ENCODE measurements around the gene TFRC.
"Not testable (repeated sequence)": the region's sequence is repeated elsewhere in the genome, so short reads cannot be mapped to it uniquely, and the experiment has no call there.

TFRC gene

GRCh38 chr3:196081834-196082618 lies at the start of gene TFRC:
TSS of gene TFRC (minus strand) at chr3:196082090. CDS start at chr3:196077099, 4,991 bp downstream.
- peak; percentile 96 for DNase-seq (ENCODE audit: low read depth)

DNA sequence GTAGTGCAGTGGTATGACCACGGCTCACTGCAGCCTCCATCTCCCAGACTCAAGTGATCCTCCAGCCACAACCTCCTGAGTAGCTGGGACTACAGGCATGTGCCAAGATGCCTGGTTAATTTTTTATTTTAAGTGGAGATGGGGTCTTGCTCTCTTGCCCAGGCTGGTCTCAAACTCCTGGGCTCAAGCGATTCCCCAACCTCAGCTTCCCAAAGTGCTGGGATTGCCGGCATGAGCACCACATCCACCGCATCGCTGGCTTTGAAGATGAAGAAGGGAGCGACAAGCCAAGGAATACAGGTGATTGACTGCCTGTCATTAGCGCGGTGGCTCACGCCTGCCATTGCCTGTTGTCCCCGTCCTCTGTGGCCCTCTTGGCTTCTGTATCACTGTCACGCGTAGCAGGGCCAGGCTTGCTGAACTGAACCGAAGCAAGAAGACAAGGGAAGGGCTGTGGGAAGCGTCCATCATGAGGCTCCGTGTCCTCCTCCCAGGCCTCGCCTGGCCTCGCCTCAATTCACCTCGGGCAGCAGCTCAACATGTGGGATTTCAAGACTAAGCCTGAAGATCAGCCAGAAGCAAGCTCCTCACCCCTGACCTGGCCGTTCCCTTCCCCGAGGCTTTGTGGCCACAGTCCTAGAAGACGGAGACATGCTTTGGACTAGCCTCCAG lies 46.4 kb upstream of the TFRC start:
- DNase-seq (ENCODE audit: low read depth) = no peak

- DNase-seq (ENCODE audit: low read depth) = no peak
Observed at GRCh38 chr3:196127308-196128040, 45.6 kb upstream of the TFRC start.

GRCh38 chr3:196124608-196125007 lies 42.7 kb upstream of the TFRC start:
- no peak for DNase-seq (ENCODE audit: low read depth)

DNA sequence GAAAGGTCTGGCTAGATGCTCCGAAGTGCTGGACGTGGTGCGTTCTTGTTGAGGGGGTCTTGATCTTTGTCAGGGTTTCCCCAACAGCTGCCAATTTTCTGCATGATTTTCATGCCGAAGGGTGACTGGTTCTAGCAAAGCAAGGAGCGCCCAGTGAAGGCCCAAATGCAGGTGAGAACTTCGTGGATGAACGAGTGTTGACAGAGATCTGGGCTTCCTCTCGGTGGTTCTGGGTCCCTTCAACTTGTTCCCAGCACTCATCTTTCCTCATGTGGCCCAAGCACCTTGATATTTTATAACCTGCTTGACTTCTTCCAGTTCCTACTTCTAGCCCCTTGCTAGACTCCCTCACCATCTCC lies 40.8 kb upstream of the TFRC start:
- no peak for DNase-seq (ENCODE audit: low read depth)

- DNase-seq (ENCODE audit: low read depth) = no peak
Observed at GRCh38 chr3:196122021-196122687, 40.3 kb upstream of the TFRC start.

DNA sequence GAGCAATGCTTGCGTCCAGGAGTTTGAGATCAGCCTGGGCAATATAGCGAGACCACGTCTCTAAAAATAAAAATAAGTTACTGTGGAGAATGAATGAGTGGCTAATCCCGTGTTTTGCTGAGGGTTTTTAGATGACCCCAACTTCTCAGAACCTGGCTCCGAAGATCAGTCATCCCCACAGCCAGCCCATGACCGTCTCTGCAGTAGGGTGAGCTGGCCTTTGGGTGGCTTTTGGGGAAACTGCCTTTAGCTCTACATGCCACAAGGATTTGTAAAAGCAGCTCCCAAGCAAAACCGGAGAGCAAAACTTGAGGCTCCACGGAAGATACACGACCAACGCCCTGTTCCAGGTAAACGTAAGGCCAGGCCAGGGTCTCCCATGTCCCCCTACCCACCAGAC lies 39.2 kb upstream of the TFRC start:
- no peak for DNase-seq (ENCODE audit: low read depth)

DNA sequence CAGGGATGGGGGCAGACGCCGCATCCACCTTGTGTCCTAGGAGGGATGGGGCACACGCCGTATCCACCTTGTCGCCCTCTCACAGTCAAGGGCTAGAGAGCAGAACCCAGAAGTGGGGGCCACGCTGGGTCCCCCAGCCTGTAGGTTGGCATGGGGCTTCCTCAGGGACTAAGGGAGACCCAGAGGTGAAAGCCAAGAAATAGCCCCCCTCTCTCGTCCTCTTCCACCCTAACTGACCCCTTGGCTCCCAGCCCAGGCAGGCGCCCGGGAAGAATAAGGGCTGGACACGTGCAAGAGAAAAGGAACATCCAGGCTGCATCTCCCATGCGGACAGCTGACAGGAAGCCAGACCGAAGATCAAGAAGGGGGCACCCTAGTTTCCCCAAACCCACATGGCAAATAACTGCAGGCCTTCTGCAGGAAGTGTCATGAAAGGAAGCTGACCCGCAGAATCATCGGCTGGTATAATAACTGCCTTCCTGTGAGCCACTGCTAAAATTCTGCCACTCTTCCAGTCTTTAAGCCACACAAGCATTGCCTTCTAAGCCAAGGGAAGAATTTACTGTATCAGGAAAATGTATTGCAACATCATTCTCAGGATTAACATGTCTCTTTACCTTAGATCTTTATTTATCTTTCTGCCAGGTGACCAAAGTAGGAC lies 38.5 kb upstream of the TFRC start:
- DNase-seq (ENCODE audit: low read depth) = no peak

DNA sequence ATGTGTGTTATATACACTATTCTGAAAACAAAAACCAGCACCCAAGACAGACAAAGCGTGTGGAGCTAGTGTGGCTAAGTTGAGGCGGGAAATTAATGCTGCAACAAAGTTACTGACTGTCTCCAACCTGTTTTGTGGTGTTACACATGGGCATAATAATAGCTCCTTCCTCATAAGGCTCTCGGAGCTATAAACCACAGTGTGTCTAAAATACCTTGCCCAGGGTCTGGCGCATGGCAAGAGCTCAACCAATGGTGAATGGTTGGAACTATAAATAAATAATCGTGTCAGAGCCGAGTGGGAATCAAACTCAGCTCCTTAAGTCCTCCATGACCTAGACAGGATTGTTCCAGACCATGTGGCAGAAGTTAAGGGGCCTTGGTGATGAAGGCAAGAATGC lies 35.9 kb upstream of the TFRC start:
- no peak for DNase-seq (ENCODE audit: low read depth)

- DNase-seq (ENCODE audit: low read depth) = no peak
Observed at GRCh38 chr3:196115678-196116083, 33.8 kb upstream of the TFRC start.

GRCh38 chr3:196111939-196112386 lies 30.1 kb upstream of the TFRC start:
- no peak for DNase-seq (ENCODE audit: low read depth)

DNA sequence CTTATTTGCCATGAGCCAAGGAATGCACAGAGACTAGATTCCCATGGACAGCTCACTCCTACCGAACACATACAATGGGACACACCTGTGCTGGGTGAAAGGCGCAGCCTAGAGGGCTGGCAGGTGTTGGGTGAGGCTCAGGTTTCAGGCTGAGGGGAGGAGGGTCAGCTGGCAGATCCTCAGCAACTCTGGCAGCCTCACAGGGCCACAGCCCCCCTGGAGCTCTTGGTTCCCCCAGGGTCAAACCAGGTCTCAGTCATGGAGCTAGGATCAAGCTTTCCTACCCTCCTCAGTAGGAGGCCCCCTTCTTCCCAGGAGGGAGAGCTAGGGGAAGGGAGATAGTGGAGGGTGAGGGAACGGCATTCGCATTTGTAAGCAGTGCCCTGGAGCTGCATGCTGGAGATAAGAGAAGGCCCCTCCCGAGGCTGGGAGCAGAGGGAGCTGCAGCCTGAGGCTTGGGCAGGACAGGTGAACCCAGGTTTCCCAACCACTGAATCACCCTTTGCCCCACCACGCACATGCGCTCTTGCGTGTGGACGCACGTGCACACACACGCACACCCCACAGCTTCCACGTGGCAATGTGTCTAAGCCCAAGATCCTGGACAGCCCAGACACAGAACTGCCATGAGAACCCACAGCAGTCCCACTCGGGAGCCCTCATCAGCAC lies 26.3 kb upstream of the TFRC start:
- no peak for DNase-seq (ENCODE audit: low read depth)

DNA sequence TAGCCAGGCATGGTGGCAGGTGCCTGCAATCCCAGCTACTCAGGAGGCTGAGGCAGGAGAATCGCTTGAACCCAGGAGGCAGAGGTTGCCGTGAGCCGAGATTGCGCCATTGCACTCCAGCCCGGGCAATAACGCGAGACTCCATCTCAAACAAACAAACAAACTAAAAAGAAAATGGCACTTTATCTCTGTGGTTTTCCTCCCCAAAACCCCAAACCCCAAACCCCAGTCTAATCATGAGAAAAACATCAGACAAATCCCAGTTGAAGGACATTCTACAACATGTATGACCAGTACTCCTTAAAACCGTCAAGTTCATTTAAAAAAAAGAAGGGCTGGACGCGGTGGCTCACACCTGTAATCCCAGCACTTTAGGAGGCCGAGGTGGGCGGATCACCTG lies 22.8 kb upstream of the TFRC start:
- DNase-seq (ENCODE audit: low read depth) = not testable (repeated sequence)

DNA sequence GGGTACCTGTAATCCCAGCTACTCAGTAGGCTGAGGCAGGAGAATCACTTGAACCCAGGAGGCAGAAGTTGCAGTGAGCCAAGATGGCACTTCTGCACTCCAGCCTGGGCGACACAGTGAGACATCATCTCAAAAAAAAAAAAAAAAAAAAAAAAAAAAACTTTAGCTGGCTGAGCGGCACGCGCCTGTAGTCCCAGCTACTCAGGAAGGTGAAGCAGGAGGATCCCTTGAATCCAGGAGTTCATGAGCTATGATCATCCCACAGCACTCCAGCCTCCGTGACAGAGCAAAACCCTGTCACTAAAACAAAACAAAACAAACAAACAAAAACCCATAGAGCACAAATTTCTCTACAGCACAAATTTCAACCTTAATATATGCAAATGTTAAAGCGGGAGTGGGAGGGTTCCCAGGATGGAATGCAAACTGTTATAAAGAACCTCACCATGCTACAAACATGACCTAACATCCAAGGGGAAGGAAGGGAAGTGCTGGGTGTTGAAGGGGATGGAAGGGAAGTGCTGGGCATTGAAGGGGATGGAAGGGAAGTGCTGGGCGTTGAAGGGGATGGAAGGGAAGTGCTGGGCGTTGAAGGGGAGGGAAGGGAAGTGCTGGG lies 16.6 kb upstream of the TFRC start:
- not testable (repeated sequence) for DNase-seq (ENCODE audit: low read depth)

GRCh38 chr3:196097373-196098154 lies 15.7 kb upstream of the TFRC start:
- no peak for DNase-seq (ENCODE audit: low read depth)

DNA sequence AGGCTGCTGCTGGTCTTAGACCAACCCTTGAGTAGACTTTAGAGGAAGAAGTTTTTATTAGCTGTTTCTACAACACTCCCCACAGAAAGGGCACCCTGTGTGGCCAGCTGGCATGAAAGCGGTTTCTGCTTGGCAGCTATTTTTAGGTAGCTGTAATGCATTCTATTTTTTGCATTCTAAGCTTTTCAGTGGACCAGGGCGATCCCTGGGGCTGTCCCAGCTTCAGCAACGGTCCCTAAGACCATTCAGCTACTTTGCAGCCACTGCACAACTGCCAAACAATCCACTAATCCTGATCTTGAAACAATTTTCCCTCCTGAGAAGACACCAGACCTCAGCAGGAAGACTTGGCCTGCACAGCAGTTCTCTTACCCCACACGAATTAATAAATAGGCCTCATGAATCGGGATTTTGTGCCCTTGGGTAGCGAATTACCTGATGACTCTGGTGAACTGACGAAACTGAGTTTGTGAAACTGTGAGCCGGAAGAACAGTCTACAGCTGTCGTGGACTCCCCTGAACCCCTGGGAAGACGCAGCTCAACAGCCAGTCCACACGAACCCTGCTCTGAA lies 14.6 kb upstream of the TFRC start:
- DNase-seq (ENCODE audit: low read depth) = no peak

DNA sequence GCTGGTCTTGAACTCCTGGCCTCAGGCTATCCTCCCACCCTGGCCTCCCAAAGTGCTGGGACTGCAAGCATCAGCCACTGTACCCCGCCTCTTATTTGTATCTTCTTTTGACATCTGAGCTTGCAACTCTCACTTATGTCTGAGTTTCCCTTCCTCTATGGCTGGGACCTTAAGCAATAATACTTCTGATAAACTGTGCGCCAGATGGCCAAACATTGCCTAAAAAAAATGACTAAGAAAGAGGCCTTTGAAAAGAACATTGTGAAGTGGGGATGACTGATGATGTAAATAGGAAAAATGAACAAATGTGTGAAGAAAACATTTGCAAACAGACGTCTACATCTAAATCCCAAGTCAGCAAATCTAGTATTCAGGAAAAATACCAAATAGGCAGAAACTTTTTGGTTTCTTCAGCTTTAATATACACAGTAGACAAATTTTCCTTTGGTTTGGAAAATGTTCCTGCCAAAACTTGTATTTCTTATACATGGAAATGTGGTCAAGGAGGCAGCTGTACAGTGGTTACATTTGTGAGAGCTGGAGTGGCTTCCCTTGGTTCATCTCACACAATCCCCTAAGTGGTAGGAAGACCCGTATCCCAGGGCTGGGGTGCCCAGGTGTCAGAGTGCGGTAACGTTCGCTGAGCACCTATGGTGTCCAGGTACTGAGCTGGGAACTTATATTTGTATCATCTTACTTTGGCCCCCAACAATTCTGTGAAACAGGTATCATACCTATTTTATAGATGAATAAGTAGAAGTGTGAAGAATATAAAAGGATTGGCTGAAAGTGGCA lies 11.6 kb upstream of the TFRC start:
- DNase-seq (ENCODE audit: low read depth) = no peak

DNA sequence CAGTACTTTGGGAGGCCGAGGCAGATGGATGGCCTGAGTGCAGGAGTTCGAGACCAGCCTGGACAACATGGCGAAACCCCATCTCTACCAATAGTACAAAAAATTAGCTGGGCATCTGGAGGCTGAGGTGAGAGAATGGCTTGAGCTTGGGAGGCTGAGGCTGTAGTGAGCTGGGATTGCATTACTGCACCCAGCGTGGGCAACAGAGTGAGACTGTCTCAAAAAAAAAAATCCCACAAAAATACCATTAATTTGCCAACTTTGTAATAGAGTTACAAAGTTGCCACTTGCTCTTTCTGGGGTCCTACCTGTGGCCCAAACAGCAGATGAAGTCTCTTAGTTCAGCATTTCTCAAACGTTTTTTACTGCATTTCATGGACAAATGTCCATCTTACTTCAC lies 6.0 kb upstream of the TFRC start:
- DNase-seq (ENCODE audit: low read depth) = no peak

DNA sequence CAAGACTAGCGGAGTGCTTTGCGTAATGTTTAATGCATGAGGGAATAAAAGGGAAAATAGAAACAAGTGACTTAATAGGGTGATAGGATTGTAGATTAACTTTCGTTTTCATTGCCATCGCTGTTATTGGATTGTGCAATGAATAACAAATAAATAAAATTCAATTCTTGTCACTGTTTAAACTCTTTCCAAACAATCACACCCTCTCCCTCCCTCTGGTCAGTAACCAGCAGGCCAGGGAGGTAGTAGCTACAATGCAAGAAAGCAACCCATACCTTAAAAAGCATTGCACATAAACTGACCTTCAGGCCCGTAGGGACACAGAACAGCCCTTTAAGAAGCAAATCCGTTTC lies 705 bp upstream of the TFRC start:
- no peak for DNase-seq (ENCODE audit: low read depth)
